Eye (tissue), 1 donor: ENCODE measurements around the gene MYL12A.
A peak's percentile ranks its signal among the peaks of the same experiment; 100 is the strongest.

Source experiments
- DNase-seq: peaks from one replicate; pipeline ENCODE4 v3.0.0-alpha.2; 2015

Gene MYL12A

DNA sequence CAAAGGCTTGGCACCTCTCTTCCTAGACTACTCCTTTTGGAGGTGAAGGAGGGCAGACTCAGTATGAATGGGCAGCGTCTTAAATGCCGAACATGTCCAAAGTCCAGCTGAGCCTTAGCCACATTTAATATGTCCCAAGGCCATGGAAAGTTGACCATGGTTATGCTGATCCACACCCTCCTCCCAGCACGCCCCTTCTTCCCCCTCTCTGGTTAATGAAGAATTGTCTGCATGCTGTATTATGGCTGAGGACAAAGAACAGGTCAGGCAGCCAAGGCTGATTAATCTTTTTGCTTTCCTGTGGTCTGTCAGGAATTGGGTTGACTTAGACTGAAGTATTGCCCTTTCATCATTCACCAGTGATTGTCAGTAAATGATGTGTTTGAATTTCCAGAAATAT lies 22.0 kb upstream of the MYL12A start:
- DNase-seq = no peak

DNA sequence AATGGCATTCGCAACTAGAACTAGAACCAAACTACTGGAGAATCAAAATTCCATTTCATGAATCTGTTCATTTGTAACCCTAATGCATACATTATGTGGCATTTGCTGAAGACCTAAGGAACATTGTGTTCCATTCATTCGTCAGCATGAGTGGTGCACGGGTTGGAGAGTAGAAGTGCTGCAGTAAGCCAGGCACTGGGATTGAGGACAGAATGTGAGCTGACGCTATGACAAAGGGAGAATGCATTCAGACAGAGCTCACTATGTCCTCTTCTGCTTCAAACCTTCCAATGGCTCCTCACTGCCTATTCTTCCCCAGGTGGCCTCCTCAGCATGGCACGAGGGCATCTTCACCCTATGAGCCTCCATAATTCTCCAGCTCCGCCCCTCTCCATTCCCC lies 21.6 kb upstream of the MYL12A start:
- DNase-seq = no peak

DNA sequence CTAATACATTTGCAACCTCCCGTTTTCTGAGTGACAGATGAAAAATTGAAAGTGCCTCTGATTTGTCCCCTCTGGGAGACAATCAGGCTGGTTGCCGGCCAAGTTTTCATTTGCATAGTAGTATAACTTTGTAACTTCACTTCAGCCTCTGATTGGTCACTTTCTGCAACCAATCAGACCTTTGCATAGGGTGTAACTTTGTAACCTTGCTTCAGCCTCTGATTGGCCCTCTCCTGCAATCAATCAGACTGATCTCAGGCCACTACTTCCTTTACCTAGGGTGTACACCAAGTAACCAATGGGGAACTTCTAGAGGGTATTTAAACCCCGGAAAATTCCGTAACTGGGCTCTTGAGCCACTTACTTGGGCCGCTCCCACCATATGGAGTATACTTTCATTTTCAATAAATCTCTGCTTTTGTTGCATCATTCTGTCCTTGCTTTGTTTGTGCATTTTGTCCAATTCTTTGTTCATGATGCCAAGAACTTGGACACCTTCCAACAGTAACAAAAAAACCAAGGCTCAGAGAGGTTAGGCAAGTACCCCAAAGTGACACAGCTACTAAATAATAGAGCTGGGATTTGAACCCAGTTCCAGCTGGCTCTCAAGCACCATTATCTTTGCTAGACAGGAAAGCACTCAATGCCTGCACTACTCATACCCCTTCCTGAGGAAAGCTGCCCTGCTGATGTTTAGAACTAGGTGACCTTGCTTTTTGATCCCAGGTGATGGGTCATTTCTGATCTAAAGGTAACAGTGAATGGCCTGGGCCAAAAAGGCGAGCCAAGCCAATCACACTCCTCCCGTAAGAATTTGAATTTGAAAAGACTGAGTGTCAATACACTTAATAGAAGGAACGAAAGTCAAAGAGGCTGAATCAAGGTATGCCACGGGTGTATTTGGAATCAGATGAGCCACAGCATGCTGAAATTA lies 16.9 kb upstream of the MYL12A start:
- no peak for DNase-seq

DNA sequence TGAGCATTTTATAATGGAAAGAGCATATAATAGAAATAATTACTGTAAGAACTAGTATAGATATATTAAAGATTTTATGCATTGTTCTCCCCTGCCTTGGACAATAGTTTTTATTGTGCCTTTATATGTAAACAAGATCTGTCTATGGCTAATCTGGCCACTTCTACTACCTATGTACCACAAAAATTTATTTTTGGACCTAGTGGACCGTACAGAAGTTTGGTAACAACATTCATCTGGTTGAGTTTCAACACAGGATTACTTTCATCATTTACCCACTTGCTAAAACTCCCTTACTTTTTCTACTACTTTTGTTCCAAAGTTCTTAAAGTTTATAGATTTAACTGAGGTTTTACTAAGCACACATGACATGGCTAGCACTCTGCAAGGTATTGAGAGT lies 14.6 kb upstream of the MYL12A start:
- DNase-seq = no peak

DNA sequence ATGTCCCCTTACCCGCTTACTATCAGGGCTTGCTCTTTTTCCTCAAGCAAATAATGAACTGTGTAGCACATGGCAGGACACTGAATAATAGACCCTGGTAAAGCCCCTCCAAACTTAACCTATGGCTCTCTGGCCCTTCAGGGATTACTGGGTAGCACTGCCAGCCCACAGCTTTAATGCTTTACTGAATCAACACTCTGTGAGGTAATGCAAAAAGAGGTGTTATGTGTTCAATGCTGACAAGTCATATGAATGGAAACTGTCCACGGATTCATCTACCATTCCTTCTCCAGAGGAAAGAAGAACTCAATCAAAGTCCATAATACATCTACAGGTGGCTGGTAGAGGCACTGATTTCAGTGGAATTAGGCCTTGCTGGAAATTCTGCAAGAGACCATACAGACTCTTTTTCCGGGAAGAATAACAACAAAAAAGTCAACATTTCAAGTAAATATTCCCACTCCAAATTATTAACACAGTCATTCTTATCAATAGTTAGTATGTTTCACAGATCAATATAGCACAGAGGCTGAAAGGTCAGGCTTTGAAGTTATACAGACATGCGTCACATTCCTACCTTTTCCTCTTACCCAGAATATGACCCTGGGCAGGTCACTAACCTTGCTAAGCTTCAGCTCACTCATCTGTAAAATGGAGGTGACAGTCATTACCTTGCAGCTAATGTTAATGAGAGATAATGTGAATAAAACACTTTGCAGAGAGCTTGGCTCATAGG lies 14.0 kb upstream of the MYL12A start:
- no peak for DNase-seq

DNA sequence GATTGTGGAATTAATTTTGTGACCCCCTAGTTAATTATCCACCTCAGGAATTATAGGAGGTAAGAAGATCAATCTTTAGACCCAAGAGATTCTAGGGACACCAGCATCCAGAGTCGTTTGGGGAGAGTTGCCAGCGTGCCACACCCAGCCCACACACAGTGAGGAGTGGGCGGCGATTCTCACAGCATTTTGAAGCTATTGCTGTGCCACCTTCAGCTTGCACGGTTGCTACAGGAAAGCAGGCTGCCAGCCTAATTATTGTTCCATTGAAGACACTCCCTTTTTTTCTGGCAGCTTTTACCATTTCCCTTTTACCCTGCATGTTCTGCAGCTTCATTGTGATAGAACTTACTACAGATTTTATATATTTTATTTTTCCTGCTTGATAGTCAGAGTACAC lies 13.1 kb upstream of the MYL12A start:
- no peak for DNase-seq

DNA sequence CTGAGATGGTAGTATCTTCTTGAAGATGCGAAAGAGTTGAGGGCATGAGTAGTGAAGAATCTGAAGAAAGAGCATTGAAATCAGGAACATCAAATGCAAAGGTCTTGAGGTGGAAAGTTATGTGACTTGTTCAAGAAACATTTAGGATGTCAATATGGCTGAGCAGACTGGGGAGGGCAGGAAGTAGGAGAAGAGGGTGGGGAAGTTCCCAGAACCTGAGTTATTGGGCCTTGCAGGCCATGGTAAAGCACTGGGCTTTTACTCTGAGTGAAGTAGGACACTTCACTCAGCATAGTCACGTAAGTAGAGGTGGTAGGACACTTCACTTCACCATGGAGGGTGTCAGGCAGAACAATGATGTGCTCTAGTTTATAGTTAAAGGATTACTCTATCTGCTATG lies 11.8 kb upstream of the MYL12A start:
- no peak for DNase-seq

DNA sequence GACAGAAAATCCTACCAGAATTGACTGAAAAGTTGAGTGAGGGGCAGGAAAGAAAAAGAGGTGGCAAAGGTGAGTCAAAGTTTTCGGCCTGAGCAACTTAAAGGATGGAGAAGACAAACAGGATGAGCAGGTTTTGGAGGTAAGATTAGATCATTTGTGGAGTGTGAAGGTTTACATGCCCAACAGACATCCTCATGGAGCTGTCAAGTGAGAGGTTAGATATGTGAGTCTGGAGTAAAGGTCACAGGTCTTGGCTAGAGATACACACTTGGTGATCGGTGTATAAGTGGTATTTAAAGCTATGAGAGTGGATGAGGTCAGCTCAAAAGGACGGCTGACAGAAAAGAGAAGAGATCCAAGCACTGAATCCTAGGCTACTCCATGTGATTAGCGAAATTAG lies 11.1 kb upstream of the MYL12A start:
- no peak for DNase-seq

DNA sequence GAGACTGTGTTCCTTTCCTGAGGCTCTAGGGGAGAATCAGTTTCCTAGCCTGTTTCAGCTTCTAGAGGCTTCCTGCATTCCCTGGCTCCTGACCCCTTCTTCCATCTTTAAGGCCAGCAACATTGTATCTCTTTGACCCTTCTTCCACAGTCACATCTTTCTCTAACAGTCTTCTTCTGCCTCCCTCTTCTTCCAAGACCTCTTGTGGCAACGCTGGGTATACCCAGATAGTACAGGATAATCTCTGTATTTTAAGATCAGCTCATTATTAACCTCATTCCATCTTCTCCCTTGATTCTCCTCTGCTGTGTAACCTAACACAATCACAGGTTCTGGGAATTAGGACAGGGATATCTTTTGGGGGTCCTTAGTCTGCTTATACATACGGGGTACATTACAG lies 8.9 kb upstream of the MYL12A start:
- DNase-seq = no peak

DNA sequence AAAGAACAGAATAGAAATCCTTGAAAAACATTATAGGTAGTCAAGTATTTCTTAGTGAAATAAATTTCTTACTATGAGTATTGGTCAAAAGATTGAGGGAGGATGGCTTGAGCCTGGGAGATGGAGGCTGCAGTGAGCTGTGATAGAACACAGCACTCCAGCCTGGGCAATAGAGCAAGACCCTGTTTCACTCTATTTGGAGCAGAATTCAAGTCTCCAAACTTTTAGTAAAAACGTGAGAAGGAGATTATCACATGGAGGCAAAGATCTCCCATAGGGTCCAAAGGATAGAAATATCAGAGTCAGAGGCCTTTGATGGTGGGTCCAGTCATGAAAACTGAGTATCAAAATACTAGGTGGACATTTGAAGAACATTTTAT lies 2.4 kb upstream of the MYL12A start:
- no peak for DNase-seq

DNA sequence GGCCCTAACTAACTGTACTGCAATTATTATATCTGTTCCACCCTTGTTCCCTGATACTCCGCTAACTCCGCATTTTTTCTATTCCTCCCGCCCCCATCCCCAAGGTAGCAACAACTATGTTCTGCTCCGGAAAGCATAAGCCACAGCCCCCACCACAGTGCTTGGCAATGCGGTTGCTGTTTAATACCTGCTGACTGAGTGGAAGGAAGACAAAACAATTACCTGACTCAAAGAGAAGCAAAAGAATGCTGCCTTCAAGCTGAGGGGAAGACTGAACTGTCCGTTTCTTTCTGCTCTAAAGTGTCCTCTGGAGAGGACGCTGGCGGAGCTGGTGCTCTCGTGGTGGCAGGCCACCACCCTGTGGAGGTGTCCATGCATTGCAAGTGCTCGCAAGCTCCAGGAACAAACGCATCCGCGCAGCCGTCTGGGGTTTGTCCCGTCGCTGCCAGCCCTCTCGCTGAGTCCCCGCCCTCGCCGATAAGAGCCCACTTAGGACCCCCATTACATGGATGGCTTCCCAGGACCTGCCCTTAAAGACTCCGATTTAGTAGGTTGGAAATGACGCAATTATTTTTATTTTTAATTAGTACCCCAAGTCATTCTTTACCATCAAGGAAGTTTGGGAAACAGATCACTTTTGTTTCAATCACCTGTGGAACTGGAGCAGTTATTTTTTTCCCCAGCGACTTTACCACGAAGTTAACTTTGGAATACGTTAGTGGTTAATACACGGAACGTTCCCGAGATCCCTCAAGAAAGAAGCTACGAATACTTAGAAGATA lies 1.6 kb upstream of the MYL12A start:
- peak; percentile 95 for DNase-seq

DNA sequence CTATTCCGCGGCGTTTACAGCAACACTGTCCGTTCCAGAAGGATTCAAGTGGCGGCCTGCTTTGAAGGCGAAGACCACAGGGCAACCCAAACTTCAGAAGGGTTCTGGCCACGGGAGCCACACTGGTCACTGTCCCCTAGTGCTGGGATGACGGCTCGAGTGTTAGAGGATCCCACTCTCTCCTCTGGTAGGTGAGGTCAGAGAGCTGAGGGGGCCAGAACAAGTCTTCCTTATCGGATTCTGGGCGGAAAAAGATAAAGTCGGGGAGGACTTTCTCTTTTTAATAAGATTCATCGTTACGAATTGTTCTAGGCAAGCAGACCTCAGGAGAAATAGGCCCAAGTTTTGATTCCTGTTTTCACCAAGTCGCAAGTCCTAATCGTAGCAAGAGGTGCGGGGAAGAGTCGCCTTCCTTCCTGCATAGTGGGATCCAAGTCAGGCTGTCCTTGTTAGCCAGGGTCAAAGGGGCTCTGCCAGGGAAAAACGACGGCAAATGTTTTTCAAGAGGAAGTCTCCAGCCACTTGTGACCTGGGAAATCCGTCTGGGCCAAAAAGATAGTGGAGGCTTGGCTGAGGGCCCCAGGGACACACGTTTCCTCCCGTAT lies 864 bp upstream of the MYL12A start:
- no peak for DNase-seq

DNA sequence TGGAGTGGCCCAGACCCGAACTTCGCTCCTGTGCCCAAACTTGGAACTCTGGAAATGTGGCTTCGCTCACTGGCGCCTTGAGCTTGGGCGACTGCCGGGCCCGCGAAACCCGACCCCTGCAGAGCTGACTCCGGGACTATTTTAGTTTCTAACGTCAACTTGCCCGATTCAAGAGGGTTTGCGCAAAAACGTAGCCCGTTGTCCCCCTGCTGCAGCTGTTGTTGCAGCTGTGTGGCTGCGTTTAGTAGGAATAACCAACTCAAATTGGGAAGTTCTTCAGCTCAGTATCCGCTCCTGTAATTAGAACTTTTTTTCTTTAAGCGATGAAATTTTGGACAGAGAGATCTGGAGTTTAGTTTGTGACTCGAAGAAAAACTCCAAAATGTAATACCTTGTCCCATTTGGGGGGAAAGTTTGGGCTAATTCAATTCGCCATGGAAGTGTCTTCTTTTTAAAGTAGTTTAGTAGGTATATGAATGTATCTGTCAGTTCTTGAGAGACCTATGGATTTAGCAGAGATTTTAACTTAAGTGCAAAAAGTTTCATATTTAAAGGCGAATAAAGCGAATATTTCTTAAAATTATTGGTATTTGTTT lies 559 bp downstream of the MYL12A start:
- peak; percentile 70 for DNase-seq

DNA sequence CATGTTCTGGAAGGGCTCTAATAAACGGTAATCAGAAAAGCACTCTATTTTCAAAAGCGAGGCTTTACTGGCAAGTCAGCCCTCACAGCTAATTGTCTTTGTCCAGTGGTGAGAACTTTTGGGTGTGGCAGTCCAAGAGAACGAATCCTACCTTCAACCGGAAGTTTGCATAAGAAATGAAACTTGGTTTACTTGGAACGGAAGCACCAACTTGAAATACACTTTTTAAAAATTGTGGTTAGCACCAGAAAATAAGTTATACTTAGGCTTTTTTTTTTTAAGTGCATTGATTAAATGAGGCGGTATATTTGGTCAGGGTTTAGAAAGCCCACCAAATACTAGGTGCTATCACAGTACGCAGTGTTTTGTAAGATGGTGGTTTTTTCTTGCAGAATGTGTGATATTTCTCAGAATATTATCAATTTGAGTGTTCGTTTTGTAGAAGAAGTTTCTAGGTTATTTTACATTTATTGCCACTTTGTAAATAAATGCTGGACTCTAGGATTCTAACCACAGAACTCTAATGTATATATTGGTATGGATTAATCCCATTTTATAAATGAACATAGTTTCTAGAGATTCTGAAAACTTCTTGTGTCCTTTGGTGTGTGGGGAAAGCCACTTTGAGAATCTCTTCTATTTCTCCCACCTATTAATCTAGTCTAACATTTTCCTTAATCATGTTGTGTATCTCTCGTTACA lies 1.2 kb downstream of the MYL12A start:
- DNase-seq = peak; percentile 42

DNA sequence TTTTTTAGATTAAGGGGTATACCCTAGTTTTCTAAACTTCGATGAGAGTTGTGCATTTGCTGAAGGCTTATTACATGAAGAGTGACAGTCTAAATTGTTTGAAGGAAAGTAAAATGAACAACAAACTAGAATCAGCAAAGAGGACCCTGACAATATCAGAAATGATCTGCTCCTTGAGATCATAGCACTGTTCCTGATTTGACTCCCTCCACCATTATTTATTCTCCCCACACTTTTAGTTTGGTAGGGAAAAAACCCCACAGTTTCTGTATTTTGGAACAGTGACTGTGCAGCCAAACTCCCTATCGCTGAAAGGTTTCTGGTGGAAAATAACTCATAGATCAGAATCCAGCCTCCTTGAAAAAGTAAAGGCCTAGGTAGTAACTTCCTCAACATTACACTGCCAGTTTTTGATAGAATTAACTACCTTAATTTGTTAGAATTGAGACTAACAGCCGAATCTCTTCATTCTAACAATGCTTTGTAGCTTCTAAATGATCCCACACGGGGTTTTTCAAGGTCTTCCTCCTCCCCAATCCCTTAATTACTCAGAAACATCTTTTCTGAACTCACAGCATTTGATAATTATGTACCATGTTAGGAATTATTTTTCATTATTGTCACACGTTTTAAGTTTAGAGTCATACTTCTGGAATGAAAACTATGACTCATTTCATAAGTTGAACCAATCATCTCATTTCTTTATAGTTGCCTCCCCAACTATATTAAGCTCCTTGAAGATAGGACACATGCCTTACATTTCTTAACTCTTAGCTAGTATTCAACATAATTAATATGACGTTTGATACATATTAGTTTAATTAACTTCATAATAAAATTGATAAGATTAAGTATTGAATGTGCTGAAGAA lies 2.9 kb downstream of the MYL12A start:
- DNase-seq = peak; percentile 6

DNA sequence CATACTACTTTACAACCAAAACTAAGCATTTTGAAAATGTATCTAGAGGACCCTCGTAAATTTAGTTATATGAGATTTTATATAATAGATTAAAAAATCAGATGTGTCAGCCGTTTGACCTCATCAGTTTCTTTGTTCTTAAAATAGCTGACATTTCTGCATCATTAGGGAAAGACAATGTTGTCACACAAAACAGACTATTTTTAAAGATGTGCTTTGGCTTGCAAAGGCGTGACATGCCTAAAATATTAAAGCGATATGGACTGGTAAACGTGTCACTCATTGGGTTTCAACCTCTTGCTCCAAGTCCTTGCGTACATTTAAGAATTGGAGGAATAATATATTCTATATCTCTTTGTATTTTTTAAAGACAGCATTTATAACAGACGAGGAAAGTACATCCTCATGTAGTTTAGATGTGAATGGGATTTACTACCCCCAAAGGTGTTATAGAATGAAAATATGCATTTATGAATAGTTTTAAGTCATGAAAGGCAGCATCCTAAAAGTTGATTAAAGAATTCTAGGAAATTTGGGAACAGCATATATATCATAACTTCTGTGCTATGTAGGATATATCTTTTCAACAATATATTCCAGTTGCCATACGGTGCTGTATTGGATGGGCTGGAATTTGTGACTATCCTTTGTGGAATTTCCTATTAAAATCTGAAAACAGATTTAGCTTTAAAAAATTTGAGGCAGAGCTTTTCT lies 3.8 kb downstream of the MYL12A start:
- no peak for DNase-seq

DNA sequence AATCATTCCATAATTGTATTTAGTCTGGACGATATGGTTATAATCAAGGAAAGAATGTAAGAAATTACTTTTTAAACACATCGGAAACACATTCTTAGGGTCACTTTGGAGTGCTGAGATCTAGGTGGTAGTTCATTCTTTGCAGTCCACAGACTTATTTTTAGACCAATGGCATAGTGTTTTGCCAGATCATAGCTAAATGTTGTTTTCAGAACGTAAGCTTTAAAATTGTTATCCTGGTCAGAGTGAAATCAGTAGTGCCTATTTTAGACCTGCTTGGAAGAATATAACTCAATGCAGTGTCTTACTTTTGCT lies 4.3 kb downstream of the MYL12A start:
- no peak for DNase-seq

DNA sequence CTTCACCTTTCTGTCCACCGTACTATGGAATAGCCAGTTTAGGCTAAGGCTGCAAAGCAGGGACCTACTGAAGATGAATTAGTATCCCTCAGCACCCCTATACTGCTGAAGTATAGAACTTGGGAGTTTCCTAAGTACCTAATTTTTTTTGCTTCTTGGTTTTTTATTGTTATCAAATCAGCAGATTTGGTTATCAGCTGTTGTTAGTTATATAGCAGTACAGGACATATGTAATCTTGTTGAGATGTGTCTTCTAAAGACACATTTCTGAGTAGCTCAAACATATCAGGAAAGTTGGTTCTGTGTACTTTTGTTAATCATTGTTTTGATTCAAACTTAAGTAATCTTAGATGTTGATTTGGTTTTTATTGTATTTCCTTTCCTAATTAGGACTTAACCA lies 5.2 kb downstream of the MYL12A start:
- DNase-seq = no peak

DNA sequence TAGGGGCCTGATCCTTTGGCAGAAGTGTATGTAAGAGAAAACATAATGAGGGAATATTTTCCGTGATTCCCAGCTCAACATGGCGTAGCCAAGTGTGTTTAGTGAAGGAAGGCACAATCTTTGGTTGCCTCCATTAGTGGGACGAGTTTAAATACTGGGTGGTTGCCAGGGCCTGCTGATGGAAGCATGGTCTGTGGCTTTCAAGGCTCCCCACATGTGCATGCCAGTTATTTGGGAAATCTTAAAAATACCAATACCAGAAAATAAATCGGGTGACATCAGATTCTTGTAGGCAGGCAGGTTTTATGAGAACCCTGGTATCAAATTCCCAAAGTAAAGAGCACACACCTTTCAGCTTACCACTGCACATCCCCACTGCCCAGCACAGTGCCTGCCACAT lies 7.1 kb downstream of the MYL12A start:
- DNase-seq = no peak

DNA sequence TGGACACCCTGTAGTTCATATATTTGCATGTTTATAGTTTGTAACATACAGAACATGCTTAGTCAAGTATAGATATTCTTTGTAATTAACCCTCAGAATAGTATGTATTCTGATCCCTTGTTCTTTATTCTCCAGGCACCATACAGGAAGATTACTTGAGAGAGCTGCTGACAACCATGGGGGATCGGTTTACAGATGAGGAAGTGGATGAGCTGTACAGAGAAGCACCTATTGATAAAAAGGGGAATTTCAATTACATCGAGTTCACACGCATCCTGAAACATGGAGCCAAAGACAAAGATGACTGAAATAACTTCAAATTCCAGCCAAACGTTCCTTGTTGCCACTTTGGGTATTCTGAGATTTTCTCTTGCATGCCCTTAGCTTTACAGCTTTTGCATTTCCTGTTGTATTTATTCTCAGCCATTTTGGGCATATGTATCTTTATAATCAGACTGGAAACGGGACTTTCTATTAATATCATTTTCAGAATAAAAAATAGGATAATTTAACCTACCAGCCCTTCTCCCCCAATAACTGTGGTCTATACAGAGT lies 8.1 kb downstream of the MYL12A start:
- DNase-seq = no peak
